K562 (cell line): ENCODE results near the gene CNTN3.

Source experiments
- E4F1 ChIP-seq: fragments of 250-450 bp; sonication (Bioruptor Pico); IDR thresholded peaks from 2 replicates; pipeline ENCODE4 v1.5.0; 2021; ENCODE audit warnings: mild to moderate bottlenecking, borderline replicate concordance
- RAD21 ChIP-seq, 2 experiments: fragments of 250-450 bp in 1 of 2; fragments of 450-650 bp in 1 of 2; sonication (Bioruptor Pico) in 1 of 2; formaldehyde crosslinking in 1 of 2; IDR thresholded peaks in 1 of 2; conservative IDR thresholded peaks in 1 of 2; 2 replicates each; pipeline versions ENCODE4 v1.4.0 to v1.8.0; 2020 to 2022; ENCODE audit warnings: mild to moderate bottlenecking in 2 of 2, moderate library complexity in 1 of 2
- TAF1 ChIP-seq: IDR thresholded peaks from 2 replicates; pipeline ENCODE4 v1.6.1; 2011; ENCODE audit warnings: mild to moderate bottlenecking, low read length, moderate library complexity; ENCODE audit not compliant: insufficient read depth, control insufficient read depth, severe bottlenecking; ENCODE audit errors: extremely low read depth
- ZNF696 ChIP-seq: fragments of 250-450 bp; sonication (Bioruptor Pico); conservative IDR thresholded peaks from 2 replicates; pipeline ENCODE4 v1.4.0; 2020; ENCODE audit warnings: mild to moderate bottlenecking, moderate library complexity

GRCh38 chr3:74571118-74571517 is 43.3 kb downstream of the CNTN3 start:
- no peak for TF ChIP-seq TAF1
- no peak for TF ChIP-seq E4F1 (CRISPR knock-in tag)
- TF ChIP-seq ZNF696 (CRISPR knock-in tag), result no peak
- no peak for TF ChIP-seq RAD21 (CRISPR knock-in tag; conservative IDR thresholded peaks at IDR 0.05 in 1 of 2, IDR thresholded peaks at IDR 0.05 in 1 of 2)
